Stimulated activated CD8-positive, alpha-beta memory T cell treated with anti-CD3 and anti-CD28 coated beads, Interleukin-7, amount 100 ng/mL, for 1 hour (primary cell): ENCODE measurements around the gene ASB10.

Experiments used
- DNase-seq, 2 donors: peaks; one replicate each; pipeline ENCODE4 v3.0.0-alpha.2; 2020; ENCODE audit warnings: low read depth in 2 of 2

ASB10 gene

DNA sequence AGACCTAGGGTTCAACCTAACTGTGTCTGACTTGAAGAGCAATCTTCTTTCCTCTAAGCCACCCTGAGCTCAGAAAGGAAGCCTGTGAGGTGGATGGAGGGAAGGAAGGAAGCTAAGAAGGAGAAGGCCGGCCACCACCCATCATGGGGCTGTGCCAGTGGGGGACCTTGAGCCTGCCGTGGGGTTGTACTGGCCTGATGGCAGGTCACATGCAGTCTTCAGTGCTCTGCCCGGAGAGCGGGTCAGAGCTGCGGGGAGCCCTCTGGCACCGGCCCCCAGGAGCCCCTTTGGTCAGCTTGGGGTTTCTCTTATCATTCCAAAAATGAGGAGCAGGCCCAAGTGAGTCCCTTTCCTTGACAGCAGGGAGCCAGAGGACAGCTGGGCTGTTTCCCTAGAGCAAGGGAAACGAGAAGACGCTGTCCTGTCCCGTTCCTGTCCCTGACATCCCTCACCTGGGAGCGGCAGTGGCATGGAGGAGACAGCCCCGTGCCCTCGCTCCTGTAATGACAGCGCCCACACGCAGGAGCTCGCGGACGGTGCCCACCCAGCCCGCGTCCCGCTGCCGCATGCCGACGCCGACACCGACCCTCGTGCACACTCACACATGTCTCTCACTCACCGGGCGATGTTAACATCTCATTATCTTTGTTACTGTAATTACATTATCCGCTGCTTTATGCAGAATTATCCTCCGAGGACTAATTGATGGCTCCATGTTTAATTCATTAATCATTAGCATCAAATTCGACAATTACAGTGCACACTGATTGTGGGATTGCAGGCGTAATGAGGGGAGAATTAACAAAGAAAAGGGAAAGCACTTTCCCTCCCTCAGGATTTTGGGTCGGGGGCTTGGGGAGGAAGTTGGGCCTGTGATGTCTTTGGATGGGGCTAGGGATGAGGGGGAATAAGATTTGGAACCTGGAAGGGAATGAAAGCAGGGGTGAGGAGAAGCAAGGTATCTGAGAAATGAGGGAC, 50.9 kb downstream of the ASB10 start:
- no peak for DNase-seq

DNA sequence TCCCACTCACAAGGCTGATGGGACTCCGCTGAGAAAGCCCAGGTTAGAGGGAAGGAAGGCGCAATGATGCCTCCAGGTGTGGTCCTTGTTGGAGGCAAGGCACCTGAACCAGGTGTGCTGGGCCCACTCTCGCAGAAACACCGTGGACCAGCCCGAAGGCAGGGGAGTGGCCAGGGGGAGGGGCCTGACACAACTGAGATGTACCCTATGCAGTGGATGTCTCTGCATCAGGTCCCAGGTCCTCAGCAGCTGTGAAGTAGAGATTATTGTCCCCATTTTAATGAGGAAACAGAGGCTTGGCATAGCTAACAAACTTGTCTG, 51.6 kb downstream of the ASB10 start:
- DNase-seq = no peak

DNA sequence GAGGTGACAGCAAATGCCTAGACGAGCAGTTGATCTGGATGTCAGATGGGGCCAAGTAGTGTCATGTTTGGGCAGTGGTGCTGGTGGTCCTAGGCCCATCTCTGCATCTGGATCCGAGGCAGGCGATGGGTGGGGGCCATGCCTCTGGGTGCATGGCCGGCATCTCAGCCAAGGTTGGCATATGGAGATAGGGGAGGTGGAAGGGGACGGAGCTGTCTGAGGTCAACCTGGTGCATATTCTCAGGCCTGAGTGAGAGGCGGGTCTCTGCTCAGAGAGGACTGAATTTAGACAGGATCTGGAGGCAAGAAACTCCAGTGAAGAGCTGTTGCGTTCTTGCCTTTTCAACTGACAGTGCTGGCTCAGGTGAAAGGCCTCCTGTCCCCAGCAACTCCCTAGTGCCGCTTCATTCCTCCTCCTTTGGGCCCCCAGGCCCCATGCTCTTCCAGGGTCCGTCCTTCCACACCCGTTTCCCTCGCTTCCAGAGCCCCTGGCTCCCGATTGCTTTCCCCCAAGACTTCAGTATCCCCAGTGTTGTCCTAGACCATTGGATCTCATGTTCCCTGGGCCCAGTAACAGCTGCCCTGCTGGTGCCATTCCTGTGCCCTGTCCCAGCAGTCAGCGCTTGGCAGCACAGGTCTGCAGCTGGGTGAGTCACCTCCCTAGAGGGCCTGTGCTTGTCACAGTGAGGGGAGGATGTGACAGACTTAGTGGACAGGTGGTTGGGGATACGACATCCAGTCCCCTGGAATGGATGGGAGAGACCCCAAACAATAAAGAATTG, 52.1 kb downstream of the ASB10 start:
- no peak for DNase-seq

DNA sequence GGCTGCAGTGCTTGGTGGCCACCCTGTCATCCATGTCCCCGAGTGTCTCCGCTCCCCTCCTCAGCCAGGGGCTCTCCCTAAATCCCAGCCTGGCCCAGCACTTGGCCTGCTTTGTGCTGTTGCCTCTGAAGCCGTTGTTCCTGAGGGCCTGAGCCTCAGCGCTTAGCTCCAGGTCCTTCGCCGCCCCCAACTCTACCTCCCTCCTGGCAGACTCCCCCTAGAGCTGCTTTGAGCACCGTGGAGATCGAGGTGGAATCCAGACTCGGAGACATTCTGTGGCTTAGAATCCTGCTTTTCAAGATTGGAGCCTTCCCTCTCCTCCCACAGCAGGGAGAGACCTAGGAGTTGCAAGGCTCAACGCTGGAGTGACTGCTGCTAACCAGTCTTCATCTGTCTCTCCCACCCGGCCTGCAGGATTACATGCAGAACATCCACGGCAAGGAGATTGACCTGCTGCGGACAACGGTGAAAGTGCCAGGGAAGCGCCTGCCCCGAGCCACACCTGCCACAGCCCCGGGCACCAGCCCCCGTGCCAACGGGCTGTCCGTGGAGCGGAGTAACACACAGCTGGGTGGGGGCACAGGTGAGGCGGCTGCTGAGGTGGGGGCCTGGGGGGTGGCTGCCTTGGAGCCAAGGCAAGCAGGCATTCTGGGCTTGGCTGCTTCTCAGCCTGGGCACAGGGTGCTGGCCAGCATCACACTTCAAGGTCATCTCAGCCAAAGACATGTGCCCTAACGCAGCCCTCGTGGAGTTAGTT, 52.9 kb downstream of the ASB10 start:
- DNase-seq = no peak

DNA sequence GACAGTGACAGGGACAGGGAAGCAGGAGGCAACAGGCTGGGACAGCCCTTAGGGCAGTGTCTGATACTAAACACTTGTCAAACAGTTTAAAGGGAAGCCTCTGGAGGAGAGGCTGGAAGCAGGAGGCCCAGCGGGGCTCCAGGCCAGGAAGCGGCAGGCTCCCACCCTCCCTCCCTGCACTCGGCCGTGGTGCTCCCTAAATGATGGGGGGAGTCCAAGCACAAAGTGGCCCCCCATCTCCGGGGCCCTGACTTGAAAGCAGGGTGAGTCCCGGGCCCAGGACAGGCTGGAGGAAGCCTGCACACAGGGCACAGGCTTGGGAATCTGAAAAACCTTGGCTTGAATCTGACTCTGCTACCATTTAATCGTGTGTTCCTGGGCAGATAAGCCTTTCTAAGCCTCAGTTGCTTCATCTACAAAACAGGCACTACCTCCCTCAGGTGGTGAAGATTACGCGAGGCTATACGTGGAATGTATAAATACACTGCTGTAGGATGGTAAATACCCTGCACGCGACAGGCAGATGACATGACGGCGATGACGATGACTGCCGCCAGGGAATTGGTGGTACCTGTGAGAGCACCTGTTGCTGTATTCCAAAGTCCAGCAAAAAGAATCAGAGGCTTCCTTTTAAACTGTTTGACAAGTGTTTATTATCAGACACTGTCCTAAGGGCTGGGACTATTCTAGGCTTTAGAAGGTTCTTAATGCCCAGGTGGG, 53.6 kb downstream of the ASB10 start:
- no peak for DNase-seq

DNA sequence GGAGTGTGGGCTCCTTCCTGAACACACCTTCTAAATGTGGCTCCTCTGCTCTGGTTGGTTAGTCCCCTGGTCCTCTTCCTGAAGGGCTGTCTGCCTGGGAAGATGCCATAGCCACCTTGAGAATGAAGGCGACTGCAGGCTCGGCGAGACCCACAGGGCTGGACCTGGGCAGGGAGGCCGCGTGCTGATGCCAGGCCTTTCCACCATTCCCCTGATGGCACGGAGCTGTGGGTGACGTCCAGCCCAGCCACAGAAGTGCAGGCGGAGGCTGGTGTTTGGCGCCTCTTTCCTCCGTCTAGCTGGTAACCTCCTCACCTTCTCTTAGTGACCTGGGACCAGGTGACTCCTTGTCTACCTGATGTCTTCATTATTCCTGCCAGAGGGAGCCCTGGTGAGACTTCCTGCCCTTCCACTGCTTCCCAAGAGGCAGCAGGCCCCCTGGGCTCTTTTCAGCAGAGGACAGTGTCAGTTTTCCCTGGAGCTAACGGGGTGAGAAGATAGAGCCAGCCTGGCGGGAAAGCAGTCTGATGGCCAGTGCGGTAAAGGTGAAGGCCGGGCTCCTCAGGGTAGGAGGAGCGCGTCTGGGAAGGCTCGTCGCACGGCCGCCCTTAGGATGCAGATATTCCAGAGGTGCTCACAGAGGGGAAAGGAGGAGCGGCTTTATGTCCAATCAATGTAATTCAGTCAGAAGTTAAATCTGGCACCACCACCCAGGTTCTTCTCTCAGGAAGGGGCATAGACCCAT, 54.4 kb downstream of the ASB10 start:
- no peak for DNase-seq

DNA sequence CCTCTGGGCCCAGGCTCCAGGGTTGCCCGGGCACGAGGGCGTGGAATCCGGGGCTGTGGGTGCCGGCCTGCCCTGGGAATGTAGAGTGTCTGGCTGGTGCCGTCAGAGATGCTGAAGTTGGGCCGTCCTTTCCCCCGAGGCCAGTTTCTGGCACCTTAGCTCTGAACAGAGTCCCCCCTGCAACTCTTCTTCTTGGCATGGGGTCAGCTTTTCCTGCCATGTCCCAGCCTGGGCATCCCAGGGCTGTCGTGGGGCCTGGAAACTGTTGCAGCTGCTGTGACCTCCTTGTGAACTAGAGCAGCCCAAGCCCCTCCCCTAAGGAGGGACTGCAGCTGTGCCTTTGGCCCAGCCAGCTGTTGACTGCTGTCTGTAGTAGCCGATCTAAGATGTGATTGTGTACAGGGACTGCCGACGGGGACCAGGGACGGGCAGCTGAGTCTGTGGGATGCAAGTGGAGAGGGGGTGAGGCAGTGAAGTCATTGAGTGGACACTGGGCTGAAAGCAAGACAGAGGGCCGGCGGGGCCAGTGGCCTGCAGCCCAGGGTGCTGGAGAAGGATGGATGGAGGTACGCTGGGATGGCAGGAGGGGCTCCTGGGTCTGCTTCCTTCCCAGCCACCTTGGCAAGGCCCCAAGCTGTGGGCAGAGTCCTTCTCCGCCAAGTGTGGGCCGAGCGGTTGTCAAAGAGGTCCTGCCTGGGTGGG, 55.3 kb downstream of the ASB10 start:
- no peak for DNase-seq

DNA sequence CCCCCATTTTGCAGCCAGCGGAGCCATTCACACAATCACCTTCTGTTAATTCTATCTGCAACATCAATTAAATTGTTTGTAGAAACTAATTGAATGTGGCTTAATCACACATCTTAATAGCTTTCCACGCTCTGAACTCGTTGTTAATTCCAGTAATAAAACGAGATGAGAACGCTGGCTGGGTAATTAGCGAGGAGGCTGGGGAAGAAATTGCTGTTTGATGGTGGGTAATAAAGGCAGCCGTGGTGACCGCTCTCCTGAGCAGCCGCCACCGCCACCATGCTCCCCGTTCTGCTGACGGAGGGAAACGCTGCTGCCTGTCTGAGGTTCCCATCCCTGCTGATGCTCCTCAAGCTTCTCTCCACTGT, 55.8 kb downstream of the ASB10 start:
- no peak for DNase-seq

DNA sequence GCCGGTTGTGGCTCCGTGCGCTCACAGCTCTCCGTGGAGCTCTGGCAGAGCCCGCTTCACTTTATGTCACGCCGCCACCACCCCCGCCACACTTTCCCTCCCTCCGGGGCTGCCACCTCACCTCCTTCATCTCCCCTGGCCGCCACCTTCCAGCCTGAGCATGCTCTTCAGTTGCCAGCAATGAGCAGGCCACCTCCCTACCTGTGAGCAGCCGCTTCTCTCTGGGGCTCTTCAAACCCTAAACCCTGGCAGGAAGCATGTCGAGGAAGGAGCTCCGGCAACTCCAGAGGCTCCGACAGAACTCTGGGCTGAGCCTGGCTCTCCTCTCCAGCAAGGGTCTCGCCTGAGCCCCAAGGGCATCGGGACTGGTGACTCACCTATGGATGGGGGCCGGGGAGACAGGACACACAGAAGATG, 56.3 kb downstream of the ASB10 start:
- no peak for DNase-seq

DNA sequence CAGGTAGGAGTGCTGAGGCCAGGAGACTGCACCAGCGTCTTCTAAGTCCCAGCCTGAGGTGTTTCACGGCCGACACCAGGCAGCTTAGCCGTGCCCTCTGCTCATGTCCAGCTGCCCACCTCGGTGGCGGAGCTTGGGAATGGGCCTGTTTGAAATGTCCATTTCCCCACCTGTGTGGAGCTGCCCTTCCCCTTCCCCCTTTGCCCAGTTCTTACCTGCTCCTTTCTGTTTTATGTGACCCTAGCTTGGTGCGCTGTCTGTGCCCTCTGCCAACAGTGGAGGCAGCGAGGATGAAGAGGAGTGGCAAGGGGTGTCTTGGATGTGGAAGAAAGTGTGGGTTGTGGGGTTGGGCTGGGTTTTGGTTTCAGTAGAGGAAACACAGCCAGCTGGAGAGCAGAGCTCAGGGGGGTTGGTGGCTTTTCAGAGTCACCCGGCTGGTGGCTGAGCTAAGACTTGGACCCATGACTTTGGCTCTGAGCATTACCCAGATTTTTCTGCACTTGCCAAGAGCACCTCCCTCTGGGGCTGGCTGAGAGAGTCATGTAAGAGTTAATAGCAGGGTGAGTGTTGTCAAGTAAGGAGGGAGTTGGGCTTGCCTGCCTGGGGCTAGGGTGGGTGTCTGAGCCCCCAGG, 57.0 kb downstream of the ASB10 start:
- DNase-seq = no peak

DNA sequence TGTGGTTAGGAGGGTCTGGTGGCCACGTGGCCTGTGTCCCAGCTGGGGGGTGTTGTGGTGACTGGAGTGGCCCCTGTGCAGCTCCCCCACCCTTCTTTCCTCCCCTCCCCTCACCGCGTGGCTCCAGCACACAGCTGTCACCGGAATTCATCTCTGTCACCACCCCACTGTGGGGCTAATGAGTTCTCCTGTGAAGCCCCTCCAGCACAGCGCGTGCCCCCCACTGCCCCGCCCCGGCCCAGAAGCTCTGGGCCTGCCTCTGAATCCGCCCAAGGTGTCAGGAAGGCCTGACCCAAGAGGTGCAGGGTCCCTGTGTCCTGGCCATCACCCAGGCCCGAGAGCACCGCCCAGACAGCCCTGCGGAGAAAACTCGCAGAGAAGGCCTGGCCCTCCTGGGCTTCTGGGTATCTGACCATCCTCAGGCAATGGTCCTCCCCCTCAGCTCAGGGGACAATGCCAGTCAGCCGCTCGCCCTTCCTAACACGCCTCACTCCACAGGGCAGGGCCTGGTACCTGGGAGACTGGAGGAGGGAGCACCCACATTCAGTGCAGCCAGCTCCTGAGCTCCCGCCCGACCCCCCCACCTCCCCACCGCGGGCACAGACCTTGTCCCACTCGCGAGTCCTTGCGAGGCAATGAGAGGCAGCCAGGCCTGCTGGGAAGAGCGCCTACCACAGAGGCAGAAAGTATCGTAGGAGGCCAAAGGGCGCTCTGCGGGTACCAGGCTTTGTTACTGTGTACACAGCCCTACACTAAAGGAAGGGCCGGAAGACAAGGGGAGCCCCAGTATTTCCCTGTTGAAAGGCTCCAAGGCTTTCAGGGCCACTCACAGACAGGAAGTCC, 57.7 kb downstream of the ASB10 start:
- no peak for DNase-seq

DNA sequence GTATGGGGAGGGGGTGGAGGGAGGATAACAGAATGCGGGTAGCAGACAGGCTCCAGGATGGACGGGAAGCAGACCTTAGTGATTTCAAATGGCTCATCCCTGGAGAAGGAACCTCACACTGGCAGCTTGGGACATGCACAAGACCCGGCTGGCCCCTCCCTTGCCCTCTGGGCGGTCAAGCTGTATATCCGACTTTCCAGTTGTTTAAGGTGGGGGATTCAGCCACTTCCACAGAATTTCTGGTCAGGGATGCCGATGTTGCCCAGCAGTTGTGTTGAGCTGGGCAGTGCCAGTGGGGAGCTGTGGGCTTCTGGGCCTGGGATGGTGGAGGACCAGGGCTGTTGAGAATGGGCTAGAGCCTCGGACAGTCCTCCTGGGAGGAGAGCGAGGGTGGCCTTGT, 58.3 kb downstream of the ASB10 start:
- no peak for DNase-seq

DNA sequence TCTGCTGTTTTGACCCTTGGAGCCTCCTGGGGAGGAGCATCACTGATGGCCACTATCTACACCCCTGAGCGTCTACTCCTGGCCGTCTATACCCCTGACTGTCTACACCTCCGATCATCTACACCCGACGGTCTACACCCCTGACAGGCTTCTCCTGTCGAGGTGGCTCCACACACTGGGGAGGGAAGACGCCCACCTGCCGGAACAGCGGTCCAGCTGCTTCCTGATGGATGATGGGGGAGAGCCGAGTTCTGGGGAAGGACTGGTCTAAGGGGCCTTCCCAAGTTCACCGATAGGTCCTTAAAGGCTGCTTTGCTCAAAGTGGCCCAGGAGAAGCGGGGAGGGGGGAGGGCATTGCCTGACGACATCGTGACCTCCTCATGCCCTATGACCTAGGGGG, 58.9 kb downstream of the ASB10 start:
- no peak for DNase-seq

DNA sequence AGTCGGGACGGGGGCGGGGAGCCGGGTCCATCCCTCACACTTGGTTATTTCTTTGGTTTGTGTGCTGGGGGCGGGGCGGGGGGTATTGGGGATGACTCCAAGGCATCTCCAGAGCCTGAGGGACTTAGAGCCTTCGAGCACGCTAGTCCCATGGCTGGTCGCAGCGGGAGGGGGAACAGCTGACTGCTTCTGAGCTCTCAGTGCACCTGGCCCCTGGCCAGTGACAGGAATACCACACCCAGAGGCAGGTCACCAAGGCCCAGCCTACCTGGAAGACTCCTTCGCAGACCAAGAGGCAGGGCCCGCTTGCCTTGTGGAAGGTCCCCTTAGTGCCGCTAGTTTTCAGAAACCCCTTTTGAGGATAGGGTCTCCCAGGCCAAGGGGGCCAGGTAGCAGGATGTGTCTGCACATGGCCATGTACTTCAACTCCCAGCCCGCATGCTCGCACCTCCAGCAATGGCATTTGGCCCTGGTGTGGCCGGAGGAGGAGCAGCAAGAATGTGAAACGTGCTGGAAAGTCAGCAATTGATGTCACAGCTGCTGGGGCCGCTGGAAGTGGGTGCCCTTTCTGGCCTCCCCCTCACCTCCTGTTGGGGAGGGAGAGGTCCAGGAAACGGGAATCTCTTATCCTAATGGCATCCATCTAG, 60.4 kb downstream of the ASB10 start:
- DNase-seq = no peak

DNA sequence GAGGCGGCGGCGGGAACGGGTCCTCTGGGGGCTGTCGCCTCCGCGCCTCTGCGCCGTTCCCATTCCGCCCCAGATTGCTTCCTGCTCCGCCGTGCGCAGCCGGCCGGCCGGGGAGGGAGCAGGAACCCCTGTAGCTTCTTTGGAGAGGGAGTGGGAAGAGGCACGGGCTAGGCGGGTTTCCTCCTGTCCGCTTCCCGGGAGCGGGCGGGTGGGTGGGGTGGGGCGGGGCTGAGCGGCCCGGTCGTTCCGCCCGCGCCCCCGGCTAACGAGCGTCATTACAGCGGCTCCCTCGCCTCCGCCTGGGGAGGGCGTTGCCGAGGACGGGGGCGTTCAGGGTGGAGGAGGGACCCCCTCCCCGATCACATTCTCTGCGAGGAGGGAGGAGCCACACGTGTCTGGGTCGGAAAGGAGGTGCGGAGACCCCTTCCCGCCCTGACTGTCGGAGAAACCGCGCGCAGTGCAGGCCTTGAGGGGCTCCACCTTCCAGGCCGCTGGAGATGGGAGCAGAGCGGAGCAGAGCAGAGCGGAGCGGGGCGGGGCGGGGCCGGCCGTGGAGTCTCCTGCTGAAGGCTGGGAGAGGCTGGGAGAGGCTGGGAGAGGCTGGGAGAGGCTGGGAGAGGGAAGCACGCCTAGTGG, 61.1 kb downstream of the ASB10 start:
- DNase-seq = no peak
